GM23248 (cell line): ENCODE results near the gene PRKCA.

Experiments used
- EZH2 ChIP-seq: fragments of 200-600 bp; sonication (generic); IDR thresholded peaks from 2 replicates; pipeline ENCODE4 v1.6.1; 2018; ENCODE audit warnings: antibody characterized with exemption, mild to moderate bottlenecking; ENCODE audit not compliant: insufficient read depth, poor library complexity, severe bottlenecking
- EZH2phosphoT487 ChIP-seq: fragments of 200-600 bp; sonication (generic); IDR thresholded peaks from 2 replicates; pipeline ENCODE4 v1.6.1; 2018; ENCODE audit warnings: antibody characterized with exemption, moderate library complexity, mild to moderate bottlenecking, low read depth; ENCODE audit not compliant: insufficient read depth

- TF ChIP-seq EZH2 (no peak), EZH2phosphoT487 (no peak)
Measured at GRCh38 chr17:66527335-66527734, 224.9 kb downstream of the PRKCA start.
